Measurements from ENCODE around the gene MFSD6.

DNA sequence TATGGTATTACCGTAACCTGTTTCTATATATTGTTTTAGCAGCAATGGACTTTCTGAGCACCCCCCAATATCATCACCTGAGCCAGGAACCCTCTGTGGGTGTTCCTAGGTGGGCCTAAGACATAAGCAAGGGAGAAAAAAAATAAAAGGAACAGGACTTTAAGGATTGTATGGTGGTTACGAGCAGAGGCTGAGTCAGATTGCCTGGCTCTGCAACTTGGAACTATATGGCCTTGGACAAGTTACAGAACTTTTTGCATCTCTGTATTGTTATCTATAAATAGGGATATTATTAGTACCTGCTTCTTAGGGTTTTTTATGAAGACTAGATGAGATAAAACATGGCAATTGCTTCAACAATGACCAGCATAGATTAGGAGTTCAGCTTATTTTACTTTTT lies 34.9 kb downstream of the MFSD6 start:
- TF ChIP-seq TAF1 (IDR thresholded peaks at IDR 0.05; ENCODE audit: low read depth) (no peak), EP300 (conservative IDR thresholded peaks at IDR 0.05; ENCODE audit: poor library complexity, severe bottlenecking) (no peak)

Measured in neural cell (in vitro differentiated cells).